Measurements from ENCODE around the gene AGO3. TPM values are rescaled to one million over a fixed set of nuclear protein-coding genes. Genes with fewer than 3 reads are reported as not detected.

AGO3 gene
- total RNA-seq = 4.2 and 6.0 TPM in 2 replicates

DNA sequence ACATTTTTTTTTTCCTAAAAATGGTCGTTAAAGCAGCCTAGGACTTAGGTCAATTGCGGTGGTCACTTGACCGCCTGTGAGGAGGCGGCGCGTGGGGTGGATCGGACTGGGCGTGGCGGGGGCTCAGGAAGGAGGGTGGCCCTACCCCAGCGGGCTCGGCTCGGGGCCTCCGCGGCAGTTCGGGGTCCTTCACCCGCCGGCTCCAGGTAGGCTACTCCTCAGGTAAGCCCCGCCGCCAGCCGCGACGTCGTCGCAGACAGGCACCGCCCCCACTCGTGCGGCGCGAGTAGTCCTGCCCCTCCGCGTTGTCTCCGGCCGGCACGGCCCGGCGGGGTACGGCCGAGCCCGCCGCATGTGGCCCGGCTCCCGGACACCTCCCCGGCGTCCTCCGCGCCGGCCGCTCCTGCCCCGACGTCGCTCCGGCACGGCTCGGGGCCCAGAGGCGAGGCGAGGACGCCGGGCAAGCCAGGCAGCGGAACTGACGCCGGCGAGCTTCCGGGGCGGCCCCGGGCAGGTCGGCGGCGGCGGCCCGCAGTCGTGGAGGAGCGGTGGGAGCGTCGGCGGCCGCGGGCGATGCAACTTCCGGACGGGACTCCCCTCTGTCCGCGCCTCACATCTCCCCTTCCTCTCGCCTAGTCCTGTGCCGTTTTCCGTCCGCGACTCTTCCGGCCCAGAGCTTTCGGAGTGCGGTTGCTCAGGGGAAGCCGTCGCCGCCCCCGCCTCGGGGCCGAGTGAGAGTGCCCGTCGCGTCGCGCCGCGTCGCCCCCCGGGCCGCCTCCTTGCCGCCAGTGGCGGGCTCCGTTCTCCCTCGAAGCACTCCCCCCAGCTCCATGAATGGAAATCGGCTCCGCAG is at the start of gene AGO3:
Gene AGO3 (plus strand): TSS at position 513 of the 853 bp plus-strand sequence. CDS start 322 bp downstream, at position 835.

DNA sequence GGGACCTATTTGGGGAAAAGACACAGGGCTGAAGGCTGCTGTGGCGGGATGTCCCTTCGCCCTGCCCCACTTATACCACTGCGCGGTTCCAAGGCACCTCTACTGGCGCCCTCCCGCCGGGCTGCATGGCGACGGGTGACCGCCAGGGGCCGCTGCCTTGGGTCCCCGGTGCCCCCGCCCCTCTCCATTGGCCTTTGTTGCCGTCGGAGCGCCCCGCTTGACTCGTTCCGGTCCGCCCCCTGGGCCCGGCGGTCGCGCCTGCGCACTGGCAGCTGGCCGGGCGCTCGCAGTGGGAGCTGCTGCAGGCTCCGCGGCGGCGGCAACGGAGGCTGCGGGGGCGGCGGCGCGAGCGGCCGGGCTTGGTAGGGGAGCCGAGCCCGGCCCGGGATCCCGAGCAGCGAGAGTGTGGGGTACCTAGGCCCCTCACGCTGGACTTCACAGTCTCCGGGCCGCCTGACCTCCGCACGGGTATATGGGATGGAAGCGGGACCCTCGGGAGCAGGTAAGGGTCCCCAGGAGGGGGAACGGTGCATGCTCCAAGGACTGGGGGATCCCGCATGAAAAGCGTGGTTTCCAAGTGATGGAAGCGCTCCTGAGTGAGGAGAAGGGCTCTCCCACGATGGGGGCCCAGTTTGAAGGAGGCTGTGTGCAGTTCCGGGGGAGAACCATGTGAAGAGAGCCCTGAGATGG is 47.8 kb upstream of the AGO3 start, which contains the start of gene AGO1:
Gene AGO1 (plus strand): TSS at position 265 of the 690 bp plus-strand sequence. CDS start 213 bp downstream, at position 478.

DNA sequence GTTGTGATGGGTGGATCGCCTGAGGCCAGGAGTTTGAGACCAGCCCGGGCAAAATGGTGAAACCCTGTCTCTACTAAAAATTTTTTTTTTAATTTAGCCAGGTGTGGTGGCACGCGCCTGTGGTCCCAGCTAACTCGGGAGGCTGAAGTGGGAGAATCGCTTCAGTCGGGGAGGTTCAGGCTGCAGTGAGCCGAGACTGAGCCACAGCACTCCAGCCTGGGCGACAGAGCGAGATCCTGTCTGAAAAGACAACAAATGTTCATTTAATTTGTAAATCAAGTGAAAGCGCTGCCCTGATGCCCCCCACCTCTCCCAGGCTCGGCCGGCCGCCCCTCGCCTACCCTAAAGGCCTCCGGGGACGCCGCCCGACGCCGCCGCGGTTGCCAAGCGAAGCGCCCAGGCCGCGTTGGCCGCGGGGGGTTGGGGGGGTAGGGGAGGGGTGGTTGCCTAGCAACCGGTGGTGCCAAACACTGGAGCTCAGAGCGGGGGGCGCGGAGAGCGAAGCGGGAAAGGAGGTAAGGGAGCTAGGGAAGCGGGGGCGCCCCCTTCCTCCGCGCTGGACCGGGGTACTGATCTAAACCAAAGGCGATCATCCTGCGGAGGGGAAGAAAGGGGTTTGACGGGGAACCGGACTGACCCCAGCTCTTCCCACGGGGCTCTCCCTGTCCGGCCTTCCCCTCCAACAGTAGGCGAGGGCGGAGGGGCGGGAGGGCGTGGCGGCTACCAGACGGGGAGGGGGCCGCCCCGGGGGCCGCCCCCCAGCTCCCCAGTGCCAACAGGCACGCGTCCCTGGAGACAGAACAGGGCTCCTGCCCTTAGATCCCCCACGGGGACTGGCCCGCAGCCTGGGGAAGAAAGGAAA is 153.0 kb downstream of the AGO3 start, which contains the start of gene TEKT2:
Gene TEKT2 (plus strand): TSS at position 460 of the 862 bp plus-strand sequence. CDS start 828 bp downstream, outside the sequence.

DNA sequence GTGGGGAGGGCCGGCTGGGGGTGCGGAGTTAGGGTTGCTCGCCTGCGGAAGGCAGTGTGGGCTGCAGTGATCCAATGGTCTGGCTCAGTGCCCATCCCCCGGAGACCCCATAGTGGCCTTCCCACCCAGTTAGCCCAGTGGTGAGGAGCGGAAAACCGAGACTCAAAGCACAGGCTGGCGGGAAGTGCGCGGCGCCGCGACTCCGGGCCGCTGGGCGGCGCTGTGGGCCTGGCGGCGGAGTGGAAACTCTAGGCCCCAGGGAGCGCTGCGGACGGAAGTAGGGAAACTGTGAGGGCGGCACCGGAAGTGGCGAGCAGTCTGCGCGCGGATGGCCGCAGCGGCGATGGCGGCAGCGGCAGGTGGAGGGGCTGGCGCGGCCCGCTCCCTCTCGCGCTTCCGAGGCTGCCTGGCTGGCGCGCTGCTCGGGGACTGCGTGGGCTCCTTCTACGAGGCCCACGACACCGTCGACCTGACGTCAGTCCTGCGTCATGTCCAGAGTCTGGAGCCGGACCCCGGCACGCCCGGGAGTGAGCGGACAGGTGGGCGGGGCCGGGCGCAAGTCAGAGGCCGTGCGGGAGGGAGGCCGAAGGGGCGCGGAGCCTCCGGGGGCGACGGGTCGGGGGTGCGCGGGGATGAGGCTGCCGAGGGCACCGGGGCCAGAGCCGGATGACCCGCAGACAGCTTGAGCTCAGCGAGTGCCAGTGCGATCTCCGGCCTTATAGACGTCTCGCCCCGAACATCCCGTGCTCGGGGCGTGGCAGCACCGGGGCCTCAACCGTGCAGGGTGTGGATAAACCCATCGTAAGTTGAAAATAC is 157.9 kb downstream of the AGO3 start, which contains the start of gene ADPRS:
Gene ADPRS (plus strand): TSS at position 316 of the 816 bp plus-strand sequence. CDS start 13 bp downstream, at position 329.

Other genes starting within 250 kb of the AGO3 start
- 9.6 and 10.4 TPM in 2 replicates for gene C1orf216, start 212.2 kb upstream of the AGO3 start, total RNA-seq
- 1.3 and 19.6 TPM in 2 replicates for gene CLSPN, start 161.1 kb upstream of the AGO3 start, total RNA-seq
- 2.9 and 9.0 TPM in 2 replicates for gene AGO4, start 123.1 kb upstream of the AGO3 start, total RNA-seq
- gene AGO1, start 47.9 kb upstream of the AGO3 start, total RNA-seq = 17.1 and 17.2 TPM in 2 replicates
- 0.33 and 0.51 TPM in 2 replicates for gene TEKT2, start 153.0 kb downstream of the AGO3 start, total RNA-seq
- 47.8 and 53.0 TPM in 2 replicates for gene ADPRS, start 157.8 kb downstream of the AGO3 start, total RNA-seq
- gene COL8A2, start 194.1 kb downstream of the AGO3 start, total RNA-seq = 1.5 and 5.7 TPM in 2 replicates
- 60.6 and 64.2 TPM in 2 replicates for gene TRAPPC3, start 218.4 kb downstream of the AGO3 start, total RNA-seq
- gene MAP7D1, start 225.1 kb downstream of the AGO3 start, total RNA-seq = 153 and 226 TPM in 2 replicates

All from mesangial cell (primary cell).